NCI-H524 (cell line): ENCODE data around the gene SELPLG.
"Not testable (repeated sequence)": the region's sequence is repeated elsewhere in the genome, so short reads cannot be mapped to it uniquely, and the experiment has no call there.

Source experiments
- DNase-seq, 2 experiments: peaks; one replicate each; lab custom pipeline; 2025; lab: John Stamatoyannopoulos, UW

SELPLG gene, protein sequence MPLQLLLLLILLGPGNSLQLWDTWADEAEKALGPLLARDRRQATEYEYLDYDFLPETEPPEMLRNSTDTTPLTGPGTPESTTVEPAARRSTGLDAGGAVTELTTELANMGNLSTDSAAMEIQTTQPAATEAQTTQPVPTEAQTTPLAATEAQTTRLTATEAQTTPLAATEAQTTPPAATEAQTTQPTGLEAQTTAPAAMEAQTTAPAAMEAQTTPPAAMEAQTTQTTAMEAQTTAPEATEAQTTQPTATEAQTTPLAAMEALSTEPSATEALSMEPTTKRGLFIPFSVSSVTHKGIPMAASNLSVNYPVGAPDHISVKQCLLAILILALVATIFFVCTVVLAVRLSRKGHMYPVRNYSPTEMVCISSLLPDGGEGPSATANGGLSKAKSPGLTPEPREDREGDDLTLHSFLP

DNA sequence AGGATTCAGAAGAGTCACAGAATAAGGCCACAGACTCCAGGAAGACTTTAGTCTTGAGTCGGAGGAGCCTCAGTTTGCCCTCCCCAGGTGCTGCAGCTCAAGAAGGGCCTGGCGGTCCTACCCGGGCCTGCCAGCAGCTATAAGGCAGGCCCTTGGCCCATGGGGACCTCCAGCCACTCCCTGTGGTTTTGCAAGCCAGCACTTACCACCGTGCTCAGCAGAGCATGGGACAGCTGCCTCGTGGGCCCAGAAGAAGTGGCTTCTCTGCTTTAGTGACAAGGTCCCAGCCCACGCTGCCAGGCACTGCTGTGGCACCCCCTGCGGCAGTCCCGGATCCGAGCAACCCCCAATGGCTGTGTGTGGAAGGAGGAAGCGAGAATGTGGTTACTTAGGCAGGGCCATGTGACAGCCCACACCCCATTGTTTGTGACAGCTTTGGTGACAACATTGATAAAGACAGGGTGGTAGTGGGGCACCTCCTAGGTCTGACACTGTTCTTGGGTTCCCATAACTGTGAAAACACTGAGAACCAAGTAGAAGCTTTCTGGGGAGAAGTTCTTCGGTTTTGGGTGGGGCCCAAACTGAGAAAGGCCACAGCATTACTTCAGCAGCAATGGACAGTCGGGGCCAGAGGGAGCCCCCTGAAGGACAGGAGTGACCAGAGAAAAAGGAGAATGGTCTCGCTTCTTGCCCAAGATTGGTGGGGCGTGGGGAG lies at the start of gene SELPLG:
Gene SELPLG, minus strand, starts transcription at position 361 of the 715 bp plus-strand sequence. CDS start 9,587 bp downstream, outside the sequence.
- no peak for DNase-seq

DNA sequence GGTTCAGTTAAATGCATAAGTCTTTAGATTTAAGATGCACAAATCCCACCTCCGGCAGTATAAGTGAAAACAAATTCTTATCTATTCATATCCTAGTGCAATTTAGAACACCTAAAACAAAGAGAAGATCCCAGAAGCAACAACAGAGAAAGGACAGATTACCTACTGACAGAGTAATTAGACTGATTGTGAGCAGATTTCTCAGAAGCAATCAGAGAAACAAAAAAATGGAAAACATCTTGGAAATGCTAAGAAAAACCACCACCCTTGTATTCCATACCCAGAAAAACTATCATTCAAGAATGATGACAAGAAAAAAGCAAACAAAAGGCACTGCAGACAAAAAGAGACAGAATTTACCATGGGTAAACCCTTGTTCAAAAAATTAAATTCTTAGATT lies 47.6 kb upstream of the SELPLG start:
- no peak for DNase-seq

DNA sequence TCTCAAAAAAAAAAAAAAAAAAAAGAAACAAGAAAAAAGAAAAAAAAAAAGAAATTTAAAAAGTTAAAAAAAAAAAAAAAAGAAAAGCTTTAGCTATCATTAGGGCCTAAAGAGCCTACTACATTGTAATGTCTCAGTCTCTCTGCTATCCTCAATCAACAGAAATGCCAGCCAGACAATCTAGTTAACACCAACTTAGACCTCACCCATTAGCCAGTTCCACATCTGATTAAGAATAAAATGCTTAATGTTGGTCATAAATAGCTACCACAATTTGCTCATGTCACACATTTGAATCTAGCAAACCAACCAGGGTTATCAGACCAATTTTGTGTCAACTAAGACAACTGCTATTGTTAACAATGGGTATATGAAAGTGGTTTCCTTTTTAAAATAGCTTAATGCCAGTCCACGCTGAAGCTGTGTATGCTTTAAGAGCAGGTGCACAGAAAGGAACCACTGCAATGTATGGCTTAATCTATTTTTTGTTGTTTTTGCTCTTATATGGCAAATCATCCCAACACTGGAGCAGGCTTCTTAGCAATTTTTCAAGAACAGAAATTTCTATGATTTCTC lies 45.5 kb upstream of the SELPLG start:
- no peak for DNase-seq

DNA sequence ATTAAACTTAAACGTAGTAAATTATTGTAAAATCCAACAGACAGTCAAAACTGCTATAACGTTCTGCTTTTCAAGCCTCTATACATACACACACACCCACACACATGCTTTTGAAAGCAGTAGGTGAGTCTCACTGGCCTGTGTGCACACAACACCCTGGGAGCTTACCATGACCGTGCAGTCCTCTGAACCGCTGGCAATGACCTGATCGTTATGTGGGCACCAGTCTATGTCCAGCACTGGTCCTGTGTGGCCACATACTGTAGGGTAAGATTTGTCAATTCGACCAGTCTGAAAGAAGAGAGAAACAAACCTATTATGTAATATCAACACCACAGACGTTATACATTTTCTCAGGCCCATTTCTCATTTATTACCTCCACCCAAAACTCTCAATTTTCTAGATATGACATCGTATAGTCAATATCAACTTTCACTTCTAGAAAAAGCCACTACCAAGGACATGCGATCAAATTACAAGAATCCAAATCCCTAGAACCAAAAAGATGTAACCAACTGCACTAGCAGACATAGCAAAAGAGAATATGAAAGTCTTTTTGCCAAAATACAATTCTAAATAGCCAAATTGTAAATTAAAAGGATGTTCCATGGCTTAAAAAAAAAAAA lies 44.5 kb upstream of the SELPLG start:
- DNase-seq, result no peak

DNA sequence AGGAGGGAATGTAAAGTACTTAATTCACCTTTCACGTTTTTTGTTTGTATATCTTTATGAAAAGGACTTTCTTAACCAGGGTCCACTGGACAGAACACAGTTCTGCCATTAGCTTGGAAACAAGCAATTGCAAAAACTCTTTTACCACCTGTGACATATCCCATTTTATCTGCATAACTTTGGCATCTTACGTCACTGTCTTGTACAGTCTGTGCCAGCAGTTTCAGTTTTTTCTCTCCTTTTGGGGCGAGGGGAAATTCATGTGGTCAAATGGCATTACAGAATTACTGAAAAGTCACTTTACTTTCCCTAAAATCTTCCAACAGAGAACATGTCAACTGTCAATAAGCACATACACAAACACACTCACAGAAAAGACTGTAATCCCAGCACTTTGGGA lies 43.7 kb upstream of the SELPLG start:
- DNase-seq, result no peak

DNA sequence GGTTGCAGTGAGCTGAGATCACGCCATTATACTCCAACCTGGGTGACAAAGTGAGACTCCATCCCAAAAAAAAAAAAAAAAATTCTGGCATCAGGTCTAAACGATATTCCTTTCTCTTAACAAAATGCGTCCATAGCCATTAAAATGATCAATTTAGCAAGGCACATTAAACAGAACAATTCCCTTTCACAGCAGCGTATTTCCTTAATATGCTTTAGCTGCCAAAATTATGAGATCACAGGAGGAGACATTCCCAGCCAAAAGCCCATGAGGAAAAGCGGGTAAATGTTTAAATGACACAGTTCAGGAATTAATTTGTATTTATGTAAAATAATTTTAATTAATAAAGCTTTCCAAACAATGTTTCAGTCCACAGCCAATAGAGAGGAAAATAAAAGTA lies 43.0 kb upstream of the SELPLG start:
- DNase-seq, result no peak

DNA sequence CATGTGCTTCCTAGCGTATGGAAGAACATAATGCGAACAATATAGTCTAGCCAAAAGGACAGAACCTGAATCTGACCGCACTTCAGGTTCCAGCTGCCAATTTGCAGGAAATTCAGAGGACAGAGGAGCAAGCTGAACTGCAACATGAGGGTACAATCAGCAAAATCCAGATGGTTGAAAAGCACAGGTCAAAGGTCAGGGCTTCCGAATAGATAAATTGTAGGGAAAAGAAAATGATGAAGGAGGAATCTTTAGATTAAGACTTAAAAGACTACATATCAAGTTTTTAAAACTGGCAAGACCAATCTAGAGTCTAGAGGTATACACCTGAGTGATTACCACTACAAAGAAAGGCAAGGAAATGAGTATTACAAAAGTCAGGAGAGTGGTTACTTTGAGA lies 42.1 kb upstream of the SELPLG start:
- DNase-seq, result no peak

DNA sequence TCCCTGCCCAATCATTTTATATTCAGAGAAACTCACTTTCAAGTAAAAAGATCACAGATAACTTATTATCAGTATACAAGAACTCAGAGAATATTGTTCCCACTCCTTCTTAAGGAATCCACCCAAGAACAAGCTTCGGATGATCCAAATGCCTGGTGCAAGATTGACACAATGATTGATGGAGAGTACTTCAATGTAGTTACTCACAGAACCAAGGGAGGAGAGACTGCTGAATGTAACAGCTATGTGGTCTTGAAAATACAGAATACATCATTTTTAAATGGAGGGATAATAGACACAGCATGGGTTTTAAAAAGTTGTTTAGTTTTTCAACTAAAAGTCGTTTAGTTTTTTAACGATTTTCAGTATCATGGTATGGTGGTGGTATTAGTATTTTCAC lies 38.4 kb upstream of the SELPLG start:
- no peak for DNase-seq

DNA sequence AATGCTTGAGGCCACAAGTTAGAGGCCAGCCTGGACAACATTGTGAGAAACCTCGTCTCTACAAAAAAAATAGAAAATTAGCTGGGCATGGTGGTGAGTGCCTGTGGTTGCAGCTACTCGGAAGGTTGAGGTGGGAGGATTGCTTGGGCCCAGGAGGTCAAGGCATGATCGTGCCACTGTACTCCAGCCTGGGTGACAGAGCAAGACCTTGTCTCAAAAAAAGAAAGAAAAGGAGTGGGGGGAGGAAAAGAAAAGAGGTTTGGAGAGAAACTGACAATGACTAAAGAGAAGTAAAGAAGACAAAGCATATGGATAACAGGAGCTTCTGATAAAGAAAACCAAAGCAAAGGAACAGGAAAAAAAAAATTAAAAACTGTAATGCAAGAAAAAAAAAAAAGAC lies 37.4 kb upstream of the SELPLG start:
- no peak for DNase-seq

DNA sequence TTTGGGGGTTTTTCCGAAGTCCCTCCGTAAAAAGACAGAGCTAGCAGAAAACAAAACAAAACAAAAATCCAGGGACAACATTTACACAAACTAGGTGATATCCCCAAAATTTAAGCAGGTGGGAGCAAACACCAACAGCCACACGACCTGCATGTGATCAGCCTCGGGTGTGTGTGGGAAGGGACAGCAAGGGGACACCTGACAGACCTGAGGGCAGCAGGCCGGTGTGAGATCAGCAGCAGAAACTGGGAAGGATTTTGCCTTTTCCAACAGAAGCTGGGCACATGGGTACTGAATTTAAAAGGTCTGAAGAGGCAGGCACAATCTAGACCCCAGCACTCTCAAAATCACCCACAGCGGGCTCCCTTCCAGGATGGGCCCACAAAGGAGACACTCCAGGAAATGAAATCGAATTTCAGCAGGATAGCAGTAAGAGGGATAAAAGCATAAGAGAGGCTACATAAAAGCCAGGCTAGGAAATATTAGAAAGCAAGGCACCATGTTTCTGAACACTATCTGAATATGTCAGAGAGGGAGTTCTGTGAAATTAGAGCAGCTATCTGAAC lies 36.5 kb upstream of the SELPLG start:
- no peak for DNase-seq

DNA sequence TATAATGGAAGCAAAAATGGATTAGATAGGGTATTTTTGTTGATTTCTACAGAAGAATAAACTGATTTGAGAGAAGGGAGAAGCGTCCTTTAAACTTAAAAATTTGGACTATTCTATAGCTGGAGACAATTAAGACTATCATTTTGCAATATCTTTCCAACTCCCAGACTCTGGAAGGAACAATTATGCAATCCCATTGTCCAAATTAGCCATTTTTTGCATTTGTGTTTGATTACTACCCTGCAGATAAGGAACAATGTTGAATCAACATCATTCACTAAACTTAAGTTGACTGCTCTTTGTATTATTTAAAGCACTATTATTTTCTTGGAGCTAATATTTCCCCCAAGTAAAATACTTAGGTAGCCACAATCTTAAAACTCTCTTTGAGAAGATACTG lies 34.8 kb upstream of the SELPLG start:
- no peak for DNase-seq

DNA sequence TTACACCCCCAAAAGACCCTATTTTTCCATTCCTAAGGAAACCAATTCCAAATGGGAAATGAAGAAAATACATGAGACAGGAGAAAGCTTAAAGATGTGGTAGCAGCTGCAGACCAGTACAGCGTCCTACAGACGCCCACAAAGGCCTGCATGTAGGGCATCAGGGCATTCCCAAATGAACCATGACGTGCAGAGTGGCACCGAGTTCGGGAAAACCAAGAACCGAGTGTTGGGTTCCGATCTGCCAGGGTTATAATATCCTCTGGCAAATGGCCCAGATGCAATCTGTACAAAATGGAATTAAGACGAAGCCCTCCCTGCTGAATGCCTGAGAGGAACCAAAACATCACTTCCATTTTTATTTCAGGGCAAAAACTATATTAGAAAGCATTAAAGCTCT lies 34.4 kb upstream of the SELPLG start:
- no peak for DNase-seq

DNA sequence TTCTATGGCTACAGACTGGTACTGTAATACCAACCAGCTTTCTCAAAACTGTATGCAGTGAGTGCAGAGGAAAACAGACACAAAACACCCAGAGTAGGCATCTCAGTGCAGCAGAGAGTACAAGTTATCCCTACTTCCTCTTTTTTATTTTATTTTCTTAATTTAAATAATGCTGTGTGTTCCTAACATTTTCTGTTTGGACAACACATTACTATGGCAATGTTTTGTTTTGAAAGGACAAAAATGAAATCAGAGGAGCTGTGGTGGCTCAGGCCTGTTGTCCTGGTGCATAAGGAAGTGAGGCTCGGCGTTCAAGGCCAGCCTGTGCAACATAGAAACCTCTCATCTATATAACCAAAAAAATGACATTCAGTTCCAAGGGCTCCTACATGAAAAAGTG lies 33.7 kb upstream of the SELPLG start:
- DNase-seq, result no peak

DNA sequence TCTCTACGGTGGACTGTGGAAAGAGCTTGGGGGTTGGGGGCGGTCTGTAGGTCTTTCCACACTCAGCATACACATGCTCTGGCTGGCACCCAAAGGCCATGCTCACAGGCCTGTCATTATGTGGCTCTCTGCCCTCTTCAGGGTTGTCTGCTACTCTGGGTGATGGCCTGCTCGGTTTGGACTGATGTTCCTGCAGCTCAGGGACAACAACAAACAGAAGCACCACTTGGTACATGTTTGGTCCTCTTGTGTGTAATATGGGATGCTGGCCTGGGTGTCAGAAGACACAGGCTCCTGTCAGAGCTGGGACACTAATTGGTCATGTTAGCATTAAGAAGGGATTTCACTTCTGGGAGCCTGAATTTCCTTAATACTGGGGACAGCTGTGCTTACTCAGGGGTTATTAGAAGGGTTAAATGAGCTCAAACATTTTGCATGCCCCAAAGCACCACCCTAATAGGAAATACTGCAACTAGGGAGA lies 32.7 kb upstream of the SELPLG start:
- peak; percentile 69 to 91 for DNase-seq

DNA sequence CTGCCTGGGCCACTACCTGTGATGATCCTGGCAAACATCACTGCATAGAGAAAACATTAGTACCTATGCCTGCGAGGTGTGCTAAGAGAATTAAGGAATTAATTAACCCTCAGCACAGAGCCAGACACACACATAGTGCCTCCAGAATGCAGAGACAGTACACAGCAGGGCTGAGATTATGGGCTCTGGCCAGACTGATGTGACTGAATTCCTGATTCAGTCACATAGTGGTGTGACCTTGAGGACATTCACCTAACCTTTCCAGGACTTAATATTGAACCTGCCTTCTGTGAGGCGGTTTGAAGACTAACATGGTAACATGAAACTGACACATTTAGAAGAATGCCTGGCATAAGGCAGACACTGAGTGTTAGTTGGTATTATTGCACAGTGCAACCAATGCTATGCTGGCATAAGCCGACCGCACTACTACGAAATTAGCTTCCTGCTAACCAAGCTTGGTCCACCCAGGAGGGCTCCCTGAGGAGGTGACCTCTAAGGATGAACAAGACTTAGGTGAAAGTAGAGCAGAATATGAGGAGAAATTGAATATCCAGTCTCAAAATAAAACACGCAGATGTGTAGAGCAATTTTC lies 32.0 kb upstream of the SELPLG start:
- DNase-seq, result no peak

DNA sequence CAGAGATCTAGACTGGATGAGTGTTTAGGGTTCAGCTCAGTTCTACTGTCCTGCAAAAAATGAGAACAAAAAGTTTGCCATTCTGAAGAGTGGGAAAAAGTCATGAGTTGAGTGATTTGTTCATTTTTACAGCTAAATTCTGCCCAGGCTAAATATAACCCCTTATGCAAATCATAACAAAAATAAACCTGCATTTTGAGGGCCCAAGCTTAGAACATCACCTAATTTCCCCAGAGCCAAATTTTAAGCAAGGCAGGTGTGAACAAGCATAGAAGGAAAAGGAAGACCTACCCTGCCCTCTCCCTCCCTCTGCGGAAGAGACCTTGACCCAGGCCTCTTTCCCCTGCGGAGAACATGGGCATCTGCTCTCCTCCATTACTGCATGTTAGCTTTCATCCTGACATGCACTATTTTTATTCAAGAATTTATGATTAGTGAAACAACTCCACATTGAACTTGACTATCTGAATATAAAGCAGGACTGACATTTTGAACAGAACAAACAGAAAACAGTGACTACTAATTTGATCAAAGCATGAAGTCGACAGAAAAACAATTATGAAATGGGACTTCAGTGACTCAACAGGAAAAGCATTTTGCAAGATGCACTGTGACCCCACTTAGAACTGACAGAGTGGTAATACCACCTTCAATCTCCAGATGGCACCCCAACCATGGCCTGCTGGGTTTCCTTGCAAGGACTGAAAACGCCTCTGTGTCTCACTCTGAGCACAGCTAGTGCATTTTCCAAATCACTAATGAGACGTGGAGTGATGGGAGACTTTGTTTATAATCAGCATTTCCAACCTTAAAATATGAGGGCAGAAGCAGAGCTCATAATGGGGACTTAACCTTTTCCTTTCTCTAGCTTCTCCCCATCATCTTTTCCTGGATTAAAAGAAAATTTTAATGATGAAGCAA lies 30.9 kb upstream of the SELPLG start:
- peak; percentile 75 to 89 for DNase-seq

DNA sequence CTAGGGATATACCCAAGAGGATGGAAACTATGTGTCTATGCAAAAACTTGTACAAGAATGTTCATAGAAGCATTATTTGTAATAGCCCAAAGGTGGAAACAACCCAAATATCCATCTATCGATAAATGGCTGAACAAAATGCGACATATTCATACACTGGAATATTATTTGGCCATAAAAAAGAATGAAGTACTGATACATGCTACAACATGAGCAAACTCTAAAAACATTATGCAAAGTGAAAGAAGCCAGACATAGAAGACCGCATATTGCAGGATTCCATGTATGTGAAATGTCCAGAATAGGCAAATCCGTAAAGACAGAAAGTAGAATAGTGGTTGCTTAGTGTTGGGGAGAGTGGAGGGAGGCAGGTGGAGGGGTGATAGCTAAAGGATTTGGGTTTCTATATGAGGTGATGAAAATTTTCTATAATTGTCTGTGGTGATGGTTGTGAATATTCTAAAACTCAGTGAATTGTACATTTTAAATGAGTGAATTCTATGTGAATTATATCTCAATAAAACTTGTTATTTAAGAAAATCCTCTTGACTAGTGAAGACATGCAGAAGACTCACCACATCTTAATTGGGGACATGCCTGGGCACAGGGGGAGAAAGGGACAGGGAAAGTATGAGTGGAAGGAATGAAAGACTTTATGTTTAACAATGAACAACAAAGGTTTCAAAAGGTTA lies 29.8 kb upstream of the SELPLG start:
- DNase-seq, result no peak

DNA sequence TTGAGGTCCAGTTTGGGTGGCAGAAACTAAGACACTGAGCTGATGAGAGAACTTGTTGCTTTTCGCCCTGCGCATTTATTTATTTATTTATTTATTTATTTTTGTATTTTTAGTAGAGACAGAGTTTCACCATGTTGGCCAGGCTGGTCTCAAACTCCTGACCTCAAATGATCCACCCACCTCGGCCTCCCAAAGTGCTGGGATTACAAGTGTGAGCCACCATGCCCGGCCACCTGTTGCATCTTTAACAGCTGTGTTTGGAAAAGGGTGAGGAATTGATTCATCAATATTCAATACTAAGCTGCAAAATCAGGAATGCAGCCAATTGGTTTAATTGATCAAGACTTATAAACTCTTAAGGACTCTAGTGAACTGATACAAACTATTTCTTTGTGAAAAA lies 24.4 kb upstream of the SELPLG start:
- DNase-seq, result not testable (repeated sequence)

DNA sequence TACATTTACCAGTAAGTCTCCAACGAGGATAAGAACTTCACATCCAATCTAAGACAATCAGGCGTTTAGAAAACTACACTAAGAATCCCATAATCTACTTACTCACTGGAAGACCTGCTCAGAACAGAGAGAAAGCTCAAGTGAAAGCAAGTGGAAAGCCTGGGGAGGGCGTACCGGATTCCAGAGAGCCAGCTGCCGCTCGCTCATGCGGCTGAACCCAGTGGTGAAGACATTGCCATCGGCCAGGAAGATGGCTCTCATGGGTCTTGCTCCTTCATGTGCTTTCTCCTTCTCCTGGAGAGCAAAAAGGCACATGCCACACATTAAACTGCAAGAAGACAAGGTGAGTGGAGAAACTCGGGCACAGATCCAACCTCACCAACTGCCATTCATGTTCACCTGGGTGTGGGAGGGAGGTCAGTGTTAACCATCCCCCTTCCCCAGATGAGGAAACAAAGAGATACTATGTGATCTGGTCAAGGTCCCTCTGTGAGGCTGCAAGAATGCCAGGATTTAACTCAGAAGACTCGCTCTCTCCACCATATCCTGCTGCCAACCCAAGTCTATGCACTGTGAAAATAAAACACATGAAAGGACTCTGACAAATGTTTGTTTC lies 23.5 kb upstream of the SELPLG start:
- peak; percentile 57 to 85 for DNase-seq

DNA sequence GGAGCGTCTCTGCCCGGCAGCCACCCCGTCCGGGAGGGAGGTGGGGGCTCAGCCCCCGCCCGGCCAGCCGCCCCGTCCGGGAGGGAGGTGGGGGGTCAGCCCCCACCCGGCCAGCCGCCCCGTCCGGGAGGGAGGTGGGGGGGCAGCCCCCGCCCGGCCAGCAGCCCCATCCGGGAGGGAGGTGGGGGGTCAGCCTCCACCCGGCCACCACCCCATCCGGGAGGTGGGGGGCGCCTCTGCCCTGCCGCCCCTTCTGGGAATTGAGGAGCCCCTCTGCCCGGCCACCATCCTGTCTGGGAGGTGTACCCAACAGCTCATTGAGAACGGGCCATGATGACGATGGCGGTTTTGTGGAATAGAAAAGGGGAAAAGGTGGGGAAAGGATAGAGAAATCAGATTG lies 22.6 kb upstream of the SELPLG start:
- not testable (repeated sequence) for DNase-seq
